Loucy (cell line): ENCODE data around the gene ADAMTS6.

ENCODE experiments used
- H2AFZ ChIP-seq: fragments of 200-600 bp; sonication (generic); 2 replicates; pipeline ENCODE4 v1.6.0; 2016; ENCODE audit warnings: antibody characterized with exemption, mild to moderate bottlenecking, low read length, moderate library complexity
- H3F3A ChIP-seq: fragments of 200-600 bp; 2 replicates; pipeline ENCODE4 v1.6.0; 2016; ENCODE audit warnings: antibody characterized with exemption, low read depth, mild to moderate bottlenecking
- H3K27me3 ChIP-seq: fragments of 200-600 bp; sonication (generic); 2 replicates; pipeline ENCODE4 v1.6.1; 2014; ENCODE audit warnings: low read length, mild to moderate bottlenecking; ENCODE audit not compliant: insufficient read depth, poor library complexity, severe bottlenecking
- H3K36me3 ChIP-seq: fragments of 200-600 bp; sonication (generic); 2 replicates; pipeline ENCODE4 v1.6.1; 2016; ENCODE audit warnings: low read length; ENCODE audit not compliant: insufficient read depth
- H3K4me1 ChIP-seq: fragments of 200-600 bp; sonication (generic); 2 replicates; pipeline ENCODE4 v1.5.1; 2014; ENCODE audit warnings: low read length, mild to moderate bottlenecking; ENCODE audit not compliant: insufficient read depth, poor library complexity, severe bottlenecking
- H3K4me2 ChIP-seq: fragments of 200-600 bp; sonication (generic); 2 replicates; pipeline ENCODE4 v1.6.0; 2014; ENCODE audit warnings: antibody characterized with exemption, low read length, low read depth, mild to moderate bottlenecking; ENCODE audit not compliant: poor library complexity, severe bottlenecking
- H3K4me3 ChIP-seq: fragments of 200-600 bp; sonication (generic); 2 replicates; pipeline ENCODE4 v1.5.1; 2014; ENCODE audit warnings: low read length, mild to moderate bottlenecking, mixed read lengths; ENCODE audit not compliant: poor library complexity, severe bottlenecking
- H3K79me2 ChIP-seq: fragments of 200-600 bp; sonication (generic); 2 replicates; pipeline ENCODE4 v1.6.1; 2014; ENCODE audit warnings: low read length; ENCODE audit not compliant: insufficient read depth
- H3K9ac ChIP-seq: fragments of 200-600 bp; sonication (generic); 2 replicates; pipeline ENCODE4 v1.6.0; 2014; ENCODE audit warnings: mild to moderate bottlenecking, low read depth, low read length, moderate library complexity; ENCODE audit not compliant: poor library complexity, severe bottlenecking
- H3K9me2 ChIP-seq: fragments of 200-600 bp; sonication (generic); replicated peaks from 2 replicates; pipeline ENCODE4 v1.6.1; 2016; ENCODE audit warnings: low read depth, low read length, mixed read lengths
- H3K9me3 ChIP-seq: fragments of 200-600 bp; sonication (generic); 2 replicates; pipeline ENCODE4 v1.6.1; 2014; ENCODE audit warnings: mild to moderate bottlenecking, antibody characterized with exemption, low read length, low read depth; ENCODE audit not compliant: insufficient read depth
- H4K20me1 ChIP-seq: fragments of 200-600 bp; sonication (generic); 2 replicates; pipeline ENCODE4 v1.6.0; 2014; ENCODE audit warnings: antibody characterized with exemption, low read length, mild to moderate bottlenecking; ENCODE audit not compliant: insufficient read depth, poor library complexity, severe bottlenecking
- CTCF ChIP-seq: fragments of 200-600 bp; sonication (generic); conservative IDR thresholded peaks from 2 replicates; pipeline ENCODE4 v1.5.1; 2014; ENCODE audit warnings: mild to moderate bottlenecking, antibody characterized with exemption, low read length
- EZH2phosphoT487 ChIP-seq: fragments of 200-600 bp; IDR thresholded peaks from 2 replicates; pipeline ENCODE4 v1.6.1; 2018; ENCODE audit warnings: antibody characterized with exemption, mild to moderate bottlenecking, moderate library complexity, borderline replicate concordance

ADAMTS6 gene

DNA sequence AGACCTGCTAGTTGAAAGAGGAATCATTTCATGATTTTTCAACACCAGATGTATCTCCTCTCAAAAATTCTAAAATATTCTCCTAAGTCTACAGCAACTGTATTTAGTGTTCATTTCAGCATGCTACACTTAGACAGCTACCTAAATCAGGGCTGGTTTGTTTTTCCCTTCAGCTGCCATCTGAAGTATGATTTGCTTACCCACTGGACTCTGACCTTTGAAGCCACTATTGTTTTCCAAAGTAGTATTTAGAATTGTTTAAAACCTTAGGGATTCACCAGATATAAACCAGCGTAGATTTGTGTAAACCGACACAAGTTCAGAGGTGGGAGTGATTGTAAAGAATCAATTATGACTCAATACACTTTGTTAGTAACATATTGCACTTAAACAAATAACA is 193.1 kb downstream of the ADAMTS6 start:
- Histone ChIP-seq H3K9ac (no peak overlapping the region), H3K4me3 (no peak overlapping the region), H3K36me3 (no peaks in the 10 kb centered on the region), H3K9me2 (no peaks in the 10 kb centered on the region), H2AFZ (no peak overlapping the region), H3K79me2 (no peaks in the 10 kb centered on the region), H3K4me2 (no peak overlapping the region), H4K20me1 (no peaks in the 10 kb centered on the region), H3K9me3 (no peaks in the 10 kb centered on the region), H3K4me1 (no peaks in the 10 kb centered on the region), H3F3A (no peaks in the 10 kb centered on the region), H3K27me3 (no peaks in the 10 kb centered on the region)
- TF ChIP-seq EZH2phosphoT487 (no peak), CTCF (no peak)

DNA sequence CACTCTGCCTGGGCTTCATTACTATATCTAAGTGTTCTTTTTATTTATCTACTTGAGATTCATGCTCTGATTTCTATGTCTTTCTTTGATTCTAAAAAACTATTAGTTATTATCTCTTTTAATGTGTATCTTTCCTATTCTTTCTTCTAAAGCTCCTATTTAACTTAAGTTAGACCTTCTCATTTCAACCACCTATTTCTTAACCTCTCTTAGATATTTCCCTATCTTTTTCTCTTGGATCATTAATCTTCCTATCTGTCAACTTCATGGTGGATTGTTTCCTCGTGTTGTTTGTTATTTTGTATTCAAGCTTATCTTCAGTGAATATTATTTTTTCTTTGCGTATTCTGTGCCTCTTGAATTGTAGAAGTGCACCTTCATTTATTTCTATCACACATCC is 202.1 kb downstream of the ADAMTS6 start:
- Histone ChIP-seq H3F3A (no peaks in the 10 kb centered on the region), H2AFZ (no peak overlapping the region), H3K36me3 (no peaks in the 10 kb centered on the region), H4K20me1 (no peaks in the 10 kb centered on the region), H3K4me2 (no peak overlapping the region), H3K9me3 (no peaks in the 10 kb centered on the region), H3K4me1 (no peaks in the 10 kb centered on the region), H3K9ac (no peak overlapping the region), H3K79me2 (no peaks in the 10 kb centered on the region), H3K27me3 (no peaks in the 10 kb centered on the region), H3K9me2 (no peaks in the 10 kb centered on the region), H3K4me3 (no peak overlapping the region)
- TF ChIP-seq CTCF (no peak), EZH2phosphoT487 (no peak)

GRCh38 chr5:65276178-65276890 is 205.4 kb downstream of the ADAMTS6 start:
- Histone ChIP-seq H3K4me3 (no peak overlapping the region), H3K4me2 (no peak overlapping the region), H3K9ac (no peak overlapping the region), H3F3A (no peaks in the 10 kb centered on the region), H3K4me1 (no peaks in the 10 kb centered on the region), H3K9me2 (no peaks in the 10 kb centered on the region), H3K9me3 (no peaks in the 10 kb centered on the region), H4K20me1 (no peaks in the 10 kb centered on the region), H3K79me2 (no peaks in the 10 kb centered on the region), H3K27me3 (no peaks in the 10 kb centered on the region), H3K36me3 (no peaks in the 10 kb centered on the region), H2AFZ (no peak overlapping the region)
- TF ChIP-seq EZH2phosphoT487 (no peak), CTCF (no peak)
